HCEC 1CT (cell line): ENCODE results near the gene GABRG3.

Experiments
- DNase-seq: peaks from one replicate; pipeline ENCODE4 v3.0.0-alpha.2; 2017

GABRG3 gene

GRCh38 chr15:27481768-27482167 is 510.8 kb downstream of the GABRG3 start:
- no peak for DNase-seq

- DNase-seq: no peak
Observed at GRCh38 chr15:27482287-27482686, 511.3 kb downstream of the GABRG3 start.

GRCh38 chr15:27483124-27483523 is 512.1 kb downstream of the GABRG3 start:
- DNase-seq: no peak

GRCh38 chr15:27485265-27485664 is 514.3 kb downstream of the GABRG3 start:
- no peak for DNase-seq

- DNase-seq: no peak
Observed at GRCh38 chr15:27486051-27486450, 515.1 kb downstream of the GABRG3 start.

- DNase-seq: no peak
Observed at GRCh38 chr15:27486683-27487647, 516.0 kb downstream of the GABRG3 start.

- no peak for DNase-seq
Observed at GRCh38 chr15:27487846-27488245, 516.9 kb downstream of the GABRG3 start.

- DNase-seq: no peak
Observed at GRCh38 chr15:27490867-27491595, 520.0 kb downstream of the GABRG3 start.

- no peak for DNase-seq
Observed at GRCh38 chr15:27491666-27492621, 521.0 kb downstream of the GABRG3 start.

- DNase-seq: no peak
Observed at GRCh38 chr15:27495963-27496459, 525.0 kb downstream of the GABRG3 start.

- no peak for DNase-seq
Observed at GRCh38 chr15:27498700-27499099, 527.7 kb downstream of the GABRG3 start.

GRCh38 chr15:27499191-27499590 is 528.2 kb downstream of the GABRG3 start:
- DNase-seq: no peak

GRCh38 chr15:27499719-27500118 is 528.7 kb downstream of the GABRG3 start:
- no peak for DNase-seq

- DNase-seq: no peak
Observed at GRCh38 chr15:27500206-27500605, 529.2 kb downstream of the GABRG3 start.

GRCh38 chr15:27506752-27507151 is 535.8 kb downstream of the GABRG3 start:
- no peak for DNase-seq

GRCh38 chr15:27509014-27509413 is 538.0 kb downstream of the GABRG3 start:
- no peak for DNase-seq

- no peak for DNase-seq
Observed at GRCh38 chr15:27512281-27513001, 541.5 kb downstream of the GABRG3 start.

- DNase-seq: no peak
Observed at GRCh38 chr15:27514526-27514925, 543.5 kb downstream of the GABRG3 start.

GRCh38 chr15:27527490-27528067 is 556.6 kb downstream of the GABRG3 start:
- DNase-seq: no peak

- no peak for DNase-seq
Observed at GRCh38 chr15:27529399-27529798, 558.4 kb downstream of the GABRG3 start.

GRCh38 chr15:27530994-27531393 is 560.0 kb downstream of the GABRG3 start:
- no peak for DNase-seq

- DNase-seq: no peak
Observed at GRCh38 chr15:27532358-27532757, 561.4 kb downstream of the GABRG3 start.
